NOMO-1 (cell line): ENCODE data around the gene C1R.
"Not testable (repeated sequence)": the region's sequence is repeated elsewhere in the genome, so short reads cannot be mapped to it uniquely, and the experiment has no call there.

Source experiments
- DNase-seq, 2 experiments: peaks; one replicate each; lab custom pipeline; 2025; ENCODE audit not compliant: unreplicated experiment in 2 of 2; lab: John Stamatoyannopoulos, UW

The C1R gene

DNA sequence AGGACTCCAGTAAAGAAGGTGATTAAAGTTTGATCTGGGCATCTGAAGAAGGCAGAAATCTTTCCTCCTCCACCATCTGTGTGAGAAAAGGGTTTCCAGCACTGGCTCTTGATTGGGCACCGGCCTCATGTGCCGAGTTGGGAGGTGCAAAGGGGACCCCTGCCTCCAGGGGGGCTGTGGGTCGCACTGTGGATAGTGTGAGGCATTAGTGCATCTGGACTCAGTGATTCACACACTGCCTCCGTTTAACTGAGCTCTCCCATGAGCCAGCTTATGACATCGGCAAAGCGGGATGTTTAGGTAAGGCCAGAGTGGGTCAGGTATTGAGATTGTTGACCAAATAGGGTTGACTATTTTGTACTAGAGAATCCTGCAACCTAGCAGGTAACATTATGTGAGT is 22.9 kb downstream of the C1R start:
- DNase-seq = no peak

DNA sequence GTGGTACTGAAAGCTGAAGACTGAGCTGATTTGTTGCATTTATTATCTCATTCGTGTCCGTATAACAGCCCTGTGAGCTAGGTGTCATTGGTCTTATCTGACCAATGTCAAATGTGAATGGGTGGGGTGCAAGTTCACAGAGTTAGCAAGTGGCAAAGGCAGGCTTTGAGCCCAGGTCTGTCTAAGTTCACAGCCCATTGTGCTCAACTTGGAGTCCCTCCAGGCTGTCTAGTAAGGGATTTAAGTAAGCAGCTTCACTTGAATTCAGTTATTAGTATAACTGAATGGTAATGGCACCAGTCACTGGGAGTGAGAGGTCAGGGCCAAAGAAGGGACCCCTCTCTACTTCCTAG is 23.3 kb downstream of the C1R start:
- no peak for DNase-seq

DNA sequence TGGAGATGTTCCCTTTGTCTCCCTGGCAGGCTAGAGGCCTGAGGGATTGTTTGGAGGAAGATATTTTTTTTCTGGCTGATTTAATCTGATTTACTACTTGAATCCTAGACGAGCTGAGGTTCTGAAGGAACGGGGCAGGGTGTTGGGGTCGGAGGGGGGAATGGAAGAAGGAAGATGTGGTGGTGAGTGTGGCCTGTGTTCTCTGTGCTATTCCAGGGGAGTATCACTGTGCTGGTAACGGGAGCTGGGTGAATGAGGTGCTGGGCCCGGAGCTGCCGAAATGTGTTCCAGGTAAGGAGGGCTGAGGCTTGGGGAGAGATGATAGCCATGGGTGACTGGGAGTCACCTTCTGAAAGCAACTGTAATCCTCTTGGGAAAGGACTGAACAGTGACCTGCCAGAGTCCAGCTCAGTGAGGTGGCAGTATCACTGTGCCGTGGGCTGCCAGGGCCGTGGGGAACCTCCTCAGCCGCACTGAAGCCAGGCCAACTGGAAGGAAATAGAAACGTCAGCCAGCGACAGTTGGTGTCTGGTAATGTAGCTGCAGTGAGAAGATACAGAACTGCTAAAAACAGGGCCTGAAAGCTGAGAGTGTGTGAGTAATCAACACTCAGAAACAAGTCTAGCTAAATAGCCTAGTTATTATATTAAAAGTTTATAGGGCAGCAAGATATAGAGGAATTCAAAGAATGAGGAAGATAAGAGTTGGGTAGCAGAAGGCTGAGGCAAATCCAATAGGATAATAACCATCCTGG is 23.8 kb downstream of the C1R start:
- DNase-seq = no peak

DNA sequence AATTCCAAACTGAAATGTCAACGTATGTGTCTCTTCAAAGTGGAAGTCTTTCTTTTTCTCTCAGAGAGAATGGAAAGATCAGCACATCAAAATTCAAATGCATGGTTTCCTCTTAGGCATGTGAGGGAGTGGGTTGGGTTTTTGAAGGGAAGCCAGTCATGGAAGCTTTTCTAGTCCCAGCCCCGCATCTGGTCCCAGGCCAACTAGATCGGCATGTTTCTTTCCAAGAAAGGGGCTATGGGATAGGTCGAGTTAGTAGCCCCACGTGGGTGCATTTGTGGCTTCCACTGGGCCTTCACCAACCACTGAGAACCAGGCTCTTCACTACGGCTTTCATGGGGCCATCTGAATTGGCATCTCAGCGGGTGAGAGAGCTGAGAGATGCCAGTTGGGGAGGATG is 25.1 kb downstream of the C1R start:
- no peak for DNase-seq

DNA sequence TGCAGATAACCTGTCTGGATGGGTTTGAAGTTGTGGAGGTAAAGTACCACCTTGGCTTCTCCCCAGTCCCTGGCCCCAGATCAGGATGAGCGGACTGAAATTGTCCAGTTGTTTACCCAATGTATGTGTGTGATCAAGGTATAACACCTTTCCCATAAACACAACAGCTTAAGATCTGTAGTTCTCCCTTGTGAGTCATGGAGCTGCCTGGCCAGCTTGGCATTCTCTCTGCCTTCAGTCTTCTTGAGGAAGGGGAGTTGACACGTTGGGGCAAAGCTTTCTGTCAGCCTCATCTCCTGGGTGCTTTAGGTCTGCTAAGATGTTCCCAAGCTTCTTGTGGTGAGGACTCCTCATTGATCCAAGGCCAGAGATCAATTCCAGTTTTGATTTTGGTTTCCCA is 25.6 kb downstream of the C1R start:
- no peak for DNase-seq

DNA sequence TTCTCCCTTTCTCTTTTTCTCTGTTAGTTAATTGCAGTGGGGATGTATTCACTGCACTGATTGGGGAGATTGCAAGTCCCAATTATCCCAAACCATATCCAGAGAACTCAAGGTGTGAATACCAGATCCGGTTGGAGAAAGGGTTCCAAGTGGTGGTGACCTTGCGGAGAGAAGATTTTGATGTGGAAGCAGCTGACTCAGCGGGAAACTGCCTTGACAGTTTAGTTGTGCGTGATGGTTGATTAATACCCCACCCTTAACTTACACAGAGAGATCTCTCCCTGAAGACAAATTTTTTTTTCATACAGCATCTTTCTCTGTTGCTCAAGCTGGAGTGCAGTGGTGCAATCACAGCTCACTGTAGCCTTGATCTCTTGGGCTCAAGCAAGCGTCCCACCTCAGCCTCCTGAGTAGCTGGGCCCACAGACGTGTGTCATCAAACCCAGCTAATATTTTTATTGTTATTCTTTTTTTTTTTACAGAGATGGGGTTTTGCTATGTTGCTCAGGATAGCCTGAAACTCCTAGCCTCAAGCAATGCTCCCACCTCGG is 27.1 kb downstream of the C1R start:
- no peak for DNase-seq

DNA sequence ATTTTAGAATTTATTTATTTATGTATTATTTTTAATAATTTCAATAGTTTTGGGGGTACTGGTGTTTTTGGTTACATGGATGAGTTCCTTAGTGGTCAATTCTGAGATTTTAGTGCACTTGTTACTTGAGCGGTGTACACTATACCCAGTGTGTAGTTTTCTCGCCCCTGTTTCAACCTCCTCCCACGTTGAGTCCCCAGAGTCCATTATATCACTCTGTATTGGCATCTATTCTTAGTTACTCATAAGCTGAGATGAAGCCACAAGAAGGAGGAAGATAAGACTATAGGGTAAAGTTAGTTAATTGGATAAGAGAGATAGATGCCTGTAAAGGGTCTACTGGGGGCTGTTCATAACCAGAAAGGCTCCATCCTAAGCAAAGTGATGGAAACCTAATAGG is 27.7 kb downstream of the C1R start:
- DNase-seq = no peak

DNA sequence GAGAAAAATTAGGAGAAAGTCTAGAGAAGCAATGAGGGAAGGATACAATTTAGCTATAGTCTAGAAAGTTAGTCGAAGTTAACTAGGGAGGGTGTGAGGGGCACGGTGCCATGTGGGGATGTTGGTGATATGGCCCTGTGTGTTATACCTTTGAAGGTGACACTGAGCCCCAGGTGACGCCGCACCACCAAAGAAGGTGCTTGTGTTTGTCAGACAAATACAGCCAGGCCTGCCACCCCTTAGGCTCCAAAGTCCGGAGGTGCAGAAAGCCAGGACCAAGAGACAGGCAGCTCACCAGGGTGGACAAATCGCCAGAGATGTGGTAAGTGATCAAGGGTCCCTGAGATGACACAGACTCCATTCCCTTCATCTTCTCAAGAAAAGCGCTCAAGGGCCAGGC is 30.6 kb downstream of the C1R start:
- no peak for DNase-seq

DNA sequence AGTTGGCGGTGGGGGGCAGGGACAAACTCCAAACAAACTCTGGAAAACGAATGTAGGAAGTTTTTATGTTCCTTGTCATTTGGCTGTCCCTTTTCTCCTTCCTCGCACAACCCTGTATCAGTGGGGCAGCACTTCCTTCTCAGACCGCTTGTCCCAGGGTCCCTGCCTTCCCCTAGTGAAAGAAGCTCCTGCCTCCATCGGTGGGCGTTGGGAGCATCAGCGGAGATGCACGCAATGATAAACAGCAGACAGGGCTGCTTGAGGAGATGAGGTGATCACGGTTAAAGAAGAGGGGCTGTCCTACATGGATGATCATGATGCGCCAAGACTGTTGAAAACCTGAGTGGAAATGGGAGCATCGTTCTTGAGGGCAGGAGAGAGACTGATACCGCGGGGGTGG is 31.1 kb downstream of the C1R start:
- DNase-seq = no peak

DNA sequence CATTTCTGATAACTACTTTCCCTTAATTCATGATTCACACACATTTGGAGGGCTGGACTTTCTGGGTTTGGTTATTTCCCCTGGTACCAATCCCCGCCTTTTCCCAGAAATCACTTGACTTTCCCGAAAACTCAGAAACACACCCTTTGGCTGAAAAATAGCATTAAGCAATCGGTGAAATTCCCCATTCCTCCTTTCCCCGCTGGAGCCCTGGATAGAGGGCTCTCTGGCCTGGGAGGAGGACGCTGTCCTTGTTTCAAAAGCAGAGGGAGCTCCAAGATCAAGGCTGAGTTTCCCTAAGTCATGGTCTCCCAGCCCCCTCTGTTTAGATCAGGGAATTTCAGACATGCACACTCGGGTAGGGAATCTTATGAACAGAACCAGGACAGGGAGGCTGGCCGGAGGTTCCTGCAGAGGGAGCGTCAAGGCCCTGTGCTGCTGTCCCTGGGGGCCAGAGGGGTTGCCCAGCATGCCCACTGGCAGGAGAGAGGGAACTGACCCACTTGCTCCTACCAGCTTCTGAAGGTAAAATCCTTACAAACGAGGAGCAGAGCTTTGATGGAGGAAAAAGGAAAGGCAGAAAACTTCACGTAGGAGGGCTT is 31.8 kb downstream of the C1R start, which contains the start of gene C1S:
TSS of gene C1S (plus strand) at position 366 of the 602 bp plus-strand sequence. CDS start 1,195 bp downstream, outside the sequence.
- no peak for DNase-seq

DNA sequence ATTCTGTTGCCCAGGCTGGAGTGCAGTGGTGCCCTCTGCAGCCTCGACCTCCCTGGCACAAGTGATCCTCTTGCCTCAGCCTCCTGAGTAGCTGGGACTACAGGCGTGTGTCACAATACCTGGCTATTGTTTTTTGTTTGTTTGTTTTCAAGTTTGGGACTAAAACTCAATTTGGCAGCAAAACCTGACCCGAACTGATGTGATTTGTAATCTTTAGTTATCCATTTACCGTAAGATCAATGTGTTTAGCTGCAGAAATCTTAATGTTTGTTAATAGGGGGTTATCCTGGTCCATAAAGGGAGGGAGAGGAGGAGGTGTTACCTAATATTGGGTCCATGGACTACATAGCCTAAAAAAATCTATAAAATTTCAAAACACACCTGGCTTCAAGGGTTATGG is 32.5 kb downstream of the C1R start:
- no peak for DNase-seq

DNA sequence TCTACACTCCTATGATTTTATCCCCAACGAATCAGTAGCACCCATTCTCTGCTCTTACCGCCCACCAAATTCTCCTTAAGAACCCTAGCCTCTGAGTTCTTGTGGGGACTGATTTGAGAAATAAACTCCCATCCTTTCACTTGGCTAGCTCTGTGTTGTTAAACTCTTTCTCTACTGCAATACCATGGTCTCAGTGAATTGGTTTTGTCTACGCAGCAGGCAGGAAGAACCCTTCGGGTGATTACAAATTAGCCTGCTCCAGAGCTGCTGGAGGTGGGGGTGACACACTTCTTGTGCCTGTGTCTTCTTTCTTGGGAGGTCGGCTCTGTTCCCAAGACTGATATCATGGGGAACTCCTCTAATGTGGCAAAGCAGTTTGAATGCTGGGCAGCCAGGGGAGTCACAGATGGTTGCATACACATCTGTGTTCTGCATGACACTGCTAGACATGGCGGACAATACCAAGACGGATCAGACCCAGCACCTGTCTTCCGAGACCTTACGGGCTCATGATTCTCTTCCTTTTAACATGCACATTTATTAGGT is 33.3 kb downstream of the C1R start:
- DNase-seq = no peak

DNA sequence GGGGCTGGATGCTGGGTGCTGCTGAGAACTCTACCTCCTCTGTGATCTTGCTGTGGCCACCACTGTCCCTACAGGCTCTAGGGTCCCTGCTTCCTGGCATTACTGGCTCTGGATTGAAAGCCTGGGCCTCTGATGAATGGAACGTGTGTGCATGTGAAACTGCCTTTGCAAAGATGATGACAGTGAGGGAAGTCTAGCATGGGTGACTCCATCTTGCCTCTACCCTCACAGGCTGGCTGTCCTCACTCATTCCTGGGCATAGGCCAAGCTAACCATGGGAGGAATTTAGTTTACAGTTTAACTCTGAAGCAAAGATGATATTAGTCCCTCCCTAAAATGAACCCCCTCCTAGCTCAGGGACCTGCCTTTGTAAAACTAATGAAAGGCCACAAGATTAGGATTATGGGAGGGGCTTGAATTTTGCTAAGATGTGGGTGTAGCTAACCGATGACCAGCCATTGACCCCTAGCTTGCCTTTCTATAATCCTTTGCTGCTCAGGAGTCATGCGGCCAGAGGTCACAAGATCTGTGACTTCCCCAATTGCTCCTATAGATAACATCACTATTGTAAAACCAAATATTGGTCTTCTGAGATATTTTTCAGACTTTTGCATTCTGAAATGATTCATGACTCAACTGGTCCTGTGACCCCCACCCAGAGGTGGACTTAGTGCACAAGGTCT is 33.9 kb downstream of the C1R start:
- no peak for DNase-seq

DNA sequence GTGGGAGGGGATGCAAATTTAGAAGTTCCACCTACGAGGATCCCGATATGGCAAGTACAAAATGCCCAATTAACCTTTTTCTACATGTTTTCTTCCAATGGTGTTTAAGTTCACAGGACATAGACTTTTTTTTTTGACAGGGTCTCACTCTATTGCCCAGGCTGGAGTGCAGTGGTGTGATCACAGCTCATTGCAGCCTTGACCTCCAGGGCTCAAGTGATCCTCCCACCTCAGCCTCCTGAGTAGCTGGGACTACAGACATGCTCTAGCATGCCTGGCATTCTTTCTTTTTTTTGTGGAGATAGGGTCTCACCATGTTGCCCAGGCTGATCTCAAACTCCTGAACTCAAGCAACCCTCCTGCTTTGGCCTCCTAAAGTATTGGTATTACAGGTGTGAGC is 36.5 kb downstream of the C1R start:
- DNase-seq = not testable (repeated sequence)

DNA sequence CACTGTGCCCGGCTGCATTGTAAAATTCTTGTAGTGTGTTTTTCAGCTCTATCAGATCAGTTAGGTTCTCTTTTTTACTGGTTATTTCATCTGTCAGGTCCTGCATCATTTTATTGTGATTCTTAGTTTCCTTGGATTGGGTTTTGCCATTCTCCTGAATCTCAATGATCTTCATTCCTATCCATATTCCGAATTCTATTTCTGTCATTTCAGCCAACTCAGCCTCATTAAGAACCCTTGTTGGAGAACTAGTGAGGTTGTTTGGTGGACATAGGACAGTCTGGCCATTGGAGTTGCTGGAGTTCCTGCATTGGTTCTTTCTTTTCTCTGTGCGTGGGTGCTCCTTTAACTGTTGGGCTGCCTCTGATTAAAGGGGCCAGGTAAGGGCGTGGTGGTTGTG is 37.3 kb downstream of the C1R start:
- no peak for DNase-seq

DNA sequence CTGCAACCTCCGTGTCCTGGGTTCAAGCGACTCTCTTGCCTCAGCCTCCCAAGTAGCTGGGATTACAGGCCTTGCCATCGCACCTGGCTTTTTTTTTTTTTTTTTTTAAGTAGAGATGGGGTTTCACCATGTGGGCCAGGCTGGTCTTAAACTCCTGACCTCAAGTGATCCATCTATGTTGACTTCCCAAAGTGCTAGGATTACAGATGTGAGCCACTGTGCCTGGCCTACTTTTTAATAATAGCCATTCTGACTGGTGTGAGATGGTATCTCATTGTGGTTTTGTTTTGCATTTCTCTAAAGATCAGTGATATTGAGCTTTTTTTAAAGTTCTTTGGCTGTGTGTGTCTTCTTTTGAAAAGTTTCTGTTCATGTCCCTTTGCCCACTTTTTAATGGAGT is 42.3 kb downstream of the C1R start:
- DNase-seq = not testable (repeated sequence)

DNA sequence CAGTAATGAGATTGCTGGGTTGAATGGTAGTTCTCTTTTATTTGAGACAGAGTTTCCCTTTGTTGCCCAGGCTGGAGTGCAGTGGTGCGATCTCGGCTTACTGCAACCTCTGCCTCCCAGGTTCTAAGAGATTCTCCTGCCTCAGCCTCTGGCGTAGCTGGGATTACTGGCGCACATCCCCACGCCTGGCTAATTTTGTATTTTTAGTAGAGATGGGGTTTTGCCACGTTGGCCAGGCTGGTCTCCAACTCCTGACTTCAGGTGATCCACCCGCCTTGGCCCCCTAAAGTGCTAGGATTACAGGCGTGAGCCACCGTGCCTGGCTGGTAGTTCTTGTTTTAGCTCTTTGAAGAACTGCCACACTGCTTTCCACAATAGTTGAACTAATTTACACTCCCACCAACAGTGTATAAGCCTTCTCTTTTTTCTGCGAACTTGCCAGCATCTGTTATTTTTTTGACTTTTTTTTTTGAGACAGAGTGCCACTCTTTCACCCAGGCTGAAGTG is 42.7 kb downstream of the C1R start:
- not testable (repeated sequence) for DNase-seq

DNA sequence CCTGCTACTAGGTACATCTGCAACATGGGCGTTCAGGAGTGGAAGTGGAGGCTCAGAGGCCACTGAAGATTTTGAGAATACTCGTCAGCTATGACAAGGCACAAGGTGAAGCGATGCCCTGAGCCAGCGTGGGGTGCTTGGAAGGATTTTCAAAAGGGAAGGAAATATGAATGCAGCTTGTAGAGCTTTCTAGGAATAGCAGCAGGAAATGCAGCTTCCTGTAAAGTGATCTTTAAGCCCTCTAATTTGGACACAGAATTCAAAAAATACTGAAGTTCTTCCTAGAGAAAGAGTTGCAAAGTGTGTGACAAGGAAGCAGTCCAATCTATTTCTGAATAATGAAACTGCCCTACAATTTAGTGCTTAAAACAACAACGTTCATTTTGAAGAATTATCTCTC is 44.9 kb downstream of the C1R start:
- peak in 1 of 2 experiments; percentile 11 for DNase-seq

DNA sequence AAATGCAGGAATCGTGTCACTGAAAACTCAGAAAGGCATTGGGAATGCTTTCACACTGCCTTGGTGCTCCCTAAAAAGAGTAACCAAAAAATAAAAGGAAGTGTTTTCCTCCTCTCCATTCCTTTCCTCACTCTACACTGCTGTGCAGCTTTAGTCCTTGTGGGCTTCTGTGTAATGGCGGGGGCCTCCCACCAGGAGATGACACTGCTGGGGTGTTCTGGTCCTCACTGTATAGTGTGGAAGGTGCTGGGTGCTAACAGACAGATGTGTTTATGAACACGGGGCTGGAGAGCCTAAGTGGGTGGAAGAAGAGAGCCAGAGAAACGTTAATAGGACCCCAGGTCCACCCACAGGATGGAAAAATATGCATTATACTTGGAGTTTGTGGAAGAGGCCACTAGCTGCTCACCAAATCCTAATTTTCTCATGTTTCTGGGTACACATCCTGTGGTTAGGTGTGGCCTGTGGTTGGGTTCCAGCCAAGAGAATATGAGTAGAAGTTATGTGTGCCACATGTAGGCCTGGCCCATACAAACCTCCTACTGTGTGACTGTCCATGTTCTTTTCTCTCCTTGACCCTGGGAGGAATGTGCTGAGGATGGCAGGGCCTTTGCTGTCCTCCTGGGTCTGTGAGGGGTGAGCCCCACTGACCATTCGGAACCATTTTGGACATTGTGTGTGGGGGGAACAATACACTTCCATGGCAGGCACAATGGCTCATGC is 45.7 kb downstream of the C1R start:
- no peak for DNase-seq

DNA sequence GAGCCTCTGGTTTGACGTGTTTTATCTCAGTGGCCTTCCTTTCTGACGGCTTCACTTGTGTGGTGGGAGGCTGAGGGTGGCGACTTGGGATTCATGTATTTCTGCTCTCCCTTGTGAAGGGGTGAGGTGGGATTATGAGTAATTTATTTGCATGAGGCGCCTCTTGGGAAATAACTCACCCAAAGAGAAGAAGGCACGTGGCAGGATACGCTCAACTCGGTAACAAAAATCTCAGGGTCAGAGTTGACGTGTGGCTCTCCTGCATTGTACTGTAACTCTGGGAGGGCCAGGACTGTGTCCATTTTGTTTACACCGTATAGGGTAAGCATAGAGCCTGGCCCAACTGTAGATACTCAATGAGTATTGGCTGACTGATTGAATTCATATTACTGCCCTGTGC is 46.3 kb downstream of the C1R start:
- no peak for DNase-seq

DNA sequence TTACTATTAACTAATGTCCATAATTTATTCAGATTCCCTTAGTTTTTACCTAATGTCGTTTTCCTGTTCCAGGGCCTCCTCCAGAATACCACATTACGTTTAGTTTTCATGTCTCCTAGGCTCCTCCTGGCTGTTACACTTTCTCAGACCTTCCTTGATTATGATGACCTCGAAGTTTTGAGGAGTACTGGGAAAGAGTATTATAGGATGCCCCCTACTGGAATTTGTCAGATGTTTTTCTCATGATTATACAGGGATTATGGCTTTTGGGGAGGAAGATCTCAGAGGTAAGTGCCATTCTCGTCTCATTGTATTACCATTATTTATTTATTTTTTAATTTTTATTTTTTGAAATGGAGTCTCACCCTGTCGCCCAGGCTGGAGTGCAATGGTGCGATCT is 49.4 kb downstream of the C1R start:
- peak; percentile 37 to 56 for DNase-seq
